NCI-H748 treated with DMSO at 0.1 percent for 48 hours (cell line): ENCODE data around the gene PPP1R8.

Experiments used
- DNase-seq: peaks from one replicate; lab custom pipeline; 2025; lab: John Stamatoyannopoulos, UW

PPP1R8 gene

GRCh38 chr1:27872059-27872801, 41.6 kb downstream of the PPP1R8 start, which contains the start of gene THEMIS2:
TSS of gene THEMIS2 (plus strand) at chr1:27872544. CDS start at chr1:27872572, 28 bp downstream.
- peak; percentile 5 for DNase-seq

GRCh38 chr1:27872802-27873551, 42.4 kb downstream of the PPP1R8 start:
- DNase-seq, result no peak

GRCh38 chr1:27873671-27874384, 43.2 kb downstream of the PPP1R8 start:
- no peak for DNase-seq

GRCh38 chr1:27876341-27877114, 45.9 kb downstream of the PPP1R8 start:
- DNase-seq, result no peak

- DNase-seq, result no peak
Observed at GRCh38 chr1:27877115-27877416, 46.5 kb downstream of the PPP1R8 start.

- no peak for DNase-seq
Observed at GRCh38 chr1:27878039-27878438, 47.5 kb downstream of the PPP1R8 start.

GRCh38 chr1:27878787-27879335, 48.3 kb downstream of the PPP1R8 start:
- no peak for DNase-seq

GRCh38 chr1:27879374-27880082, 48.9 kb downstream of the PPP1R8 start:
- DNase-seq, result no peak

GRCh38 chr1:27882543-27882903, 51.9 kb downstream of the PPP1R8 start:
- no peak for DNase-seq

- no peak for DNase-seq
Observed at GRCh38 chr1:27883536-27883935, 53.0 kb downstream of the PPP1R8 start.

- no peak for DNase-seq
Observed at GRCh38 chr1:27884006-27884954, 53.7 kb downstream of the PPP1R8 start.

- no peak for DNase-seq
Observed at GRCh38 chr1:27885114-27885528, 54.5 kb downstream of the PPP1R8 start.

- no peak for DNase-seq
Observed at GRCh38 chr1:27885621-27886352, 55.2 kb downstream of the PPP1R8 start.

GRCh38 chr1:27886353-27886679, 55.7 kb downstream of the PPP1R8 start:
- no peak for DNase-seq

- no peak for DNase-seq
Observed at GRCh38 chr1:27886744-27887143, 56.2 kb downstream of the PPP1R8 start.

- DNase-seq, result no peak
Observed at GRCh38 chr1:27887215-27888021, 56.8 kb downstream of the PPP1R8 start.

- DNase-seq, result no peak
Observed at GRCh38 chr1:27889506-27889905, 58.9 kb downstream of the PPP1R8 start.

- no peak for DNase-seq
Observed at GRCh38 chr1:27891196-27891889, 60.8 kb downstream of the PPP1R8 start.
